SK-N-SH treated with all-trans-retinoic acid at 6 μM for 48 hours (cell line): ENCODE results near the gene SETDB1.
"Not testable (repeated sequence)": the region's sequence is repeated elsewhere in the genome, so short reads cannot be mapped to it uniquely, and the experiment has no call there.

ENCODE experiments used
- ATAC-seq: fragments of 200-7000 bp; cut with Tn5 transposase; 3 replicates; pipeline ENCODE4 v1.9.1; 2020; ENCODE audit warnings: mild to moderate bottlenecking, moderate library complexity
- ARNTL ChIP-seq: fragments of 450-650 bp; formaldehyde crosslinking; IDR thresholded peaks from 2 replicates; pipeline ENCODE4 v1.5.0; 2020; ENCODE audit warnings: low read depth, mild to moderate bottlenecking, moderate library complexity, borderline replicate concordance
- BACH2 ChIP-seq: fragments of 250-450 bp; sonication (Bioruptor Pico); IDR thresholded peaks from 2 replicates; pipeline ENCODE4 v1.9.0; 2021; ENCODE audit warnings: mild to moderate bottlenecking, borderline replicate concordance
- CSDC2 ChIP-seq: fragments of 250-450 bp; sonication (Bioruptor Pico); IDR thresholded peaks from 2 replicates; pipeline ENCODE4 v1.5.0; 2020; ENCODE audit warnings: mild to moderate bottlenecking, moderate library complexity
- CSRNP3 ChIP-seq: fragments of 250-450 bp; sonication (Bioruptor Pico); IDR thresholded peaks from 2 replicates; pipeline ENCODE4 v1.5.1; 2021; ENCODE audit warnings: mild to moderate bottlenecking, moderate library complexity
- ESRRG ChIP-seq: fragments of 250-450 bp; sonication (Bioruptor Pico); IDR thresholded peaks from 2 replicates; pipeline ENCODE4 v1.6.1; 2021; ENCODE audit warnings: mild to moderate bottlenecking
- GLIS3 ChIP-seq: fragments of 250-450 bp; sonication (Bioruptor Pico); IDR thresholded peaks from 2 replicates; pipeline ENCODE4 v1.5.0; 2020; ENCODE audit warnings: mild to moderate bottlenecking, moderate library complexity
- ISL1 ChIP-seq: fragments of 250-450 bp; sonication (Bioruptor Pico); IDR thresholded peaks from 2 replicates; pipeline ENCODE4 v2.1.2; 2022; ENCODE audit warnings: mild to moderate bottlenecking, moderate library complexity
- OSR1 ChIP-seq: fragments of 250-450 bp; sonication (Bioruptor Pico); IDR thresholded peaks from 2 replicates; pipeline ENCODE4 v1.8.0; 2022; ENCODE audit warnings: moderate library complexity, mild to moderate bottlenecking, inconsistent platforms
- PPARA ChIP-seq: fragments of 250-450 bp; sonication (Bioruptor Pico); IDR thresholded peaks from 2 replicates; pipeline ENCODE4 v1.5.0; 2020; ENCODE audit warnings: mild to moderate bottlenecking, borderline replicate concordance
- RARB ChIP-seq: fragments of 250-450 bp; sonication (Bioruptor Pico); IDR thresholded peaks from 2 replicates; pipeline ENCODE4 v1.8.0; 2021; ENCODE audit warnings: mild to moderate bottlenecking, moderate library complexity
- SNAI2 ChIP-seq: fragments of 250-450 bp; sonication (Bioruptor Pico); IDR thresholded peaks from 2 replicates; pipeline ENCODE4 v1.5.0; 2020; ENCODE audit warnings: mild to moderate bottlenecking, moderate library complexity
- TCF4 ChIP-seq: fragments of 250-450 bp; sonication (Bioruptor Pico); IDR thresholded peaks from 2 replicates; pipeline ENCODE4 v1.8.0; 2021; ENCODE audit warnings: mild to moderate bottlenecking, moderate library complexity, borderline replicate concordance
- TOX ChIP-seq: fragments of 250-450 bp; sonication (Bioruptor Pico); IDR thresholded peaks from 2 replicates; pipeline ENCODE4 v1.8.0; 2021; ENCODE audit warnings: mild to moderate bottlenecking, moderate library complexity, borderline replicate concordance
- ZC3H10 ChIP-seq: fragments of 250-450 bp; sonication (Bioruptor Pico); IDR thresholded peaks from 2 replicates; pipeline ENCODE4 v1.5.1; 2021; ENCODE audit warnings: mild to moderate bottlenecking, moderate library complexity
- ZFP3 ChIP-seq: fragments of 250-450 bp; sonication (Bioruptor Pico); IDR thresholded peaks from 2 replicates; pipeline ENCODE4 v1.5.0; 2020; ENCODE audit warnings: mild to moderate bottlenecking, moderate library complexity
- ZFP30 ChIP-seq: fragments of 450-650 bp; formaldehyde crosslinking; IDR thresholded peaks from 2 replicates; pipeline ENCODE4 v1.5.0; 2022; ENCODE audit warnings: mild to moderate bottlenecking, moderate library complexity
- ZNF565 ChIP-seq: fragments of 450-650 bp; formaldehyde crosslinking; conservative IDR thresholded peaks from 2 replicates; pipeline ENCODE4 v1.5.0; 2020; ENCODE audit warnings: low read depth, mild to moderate bottlenecking, moderate library complexity
- ZNF70 ChIP-seq: fragments of 450-650 bp; formaldehyde crosslinking; IDR thresholded peaks from 2 replicates; pipeline ENCODE4 v1.5.0; 2020; ENCODE audit warnings: mild to moderate bottlenecking, moderate library complexity
- ZNF8 ChIP-seq: fragments of 450-650 bp; formaldehyde crosslinking; IDR thresholded peaks from 2 replicates; pipeline ENCODE4 v1.5.0; 2020; ENCODE audit warnings: mild to moderate bottlenecking, moderate library complexity
- TF ChIP-seq, protein P1 (sequence below): fragments of 250-450 bp; sonication (Bioruptor Pico); IDR thresholded peaks from 2 replicates; pipeline ENCODE4 v1.8.0; 2020; ENCODE audit warnings: mild to moderate bottlenecking, moderate library complexity, borderline replicate concordance
- TF ChIP-seq, protein P2 (sequence below): fragments of 250-450 bp; sonication (Bioruptor Pico); IDR thresholded peaks from 2 replicates; pipeline ENCODE4 v1.5.1; 2020; ENCODE audit warnings: low read depth, mild to moderate bottlenecking, moderate library complexity

Gene SETDB1

GRCh38 chr1:150890033-150890416, 36.1 kb upstream of the SETDB1 start:
- ATAC-seq = no peak
- TF ChIP-seq CSRNP3 (CRISPR knock-in tag) = no peak
- no peak for TF ChIP-seq RARB (CRISPR knock-in tag)
- no peak for TF ChIP-seq OSR1 (CRISPR knock-in tag)
- TF ChIP-seq PPARA (CRISPR knock-in tag) = no peak

DNA sequence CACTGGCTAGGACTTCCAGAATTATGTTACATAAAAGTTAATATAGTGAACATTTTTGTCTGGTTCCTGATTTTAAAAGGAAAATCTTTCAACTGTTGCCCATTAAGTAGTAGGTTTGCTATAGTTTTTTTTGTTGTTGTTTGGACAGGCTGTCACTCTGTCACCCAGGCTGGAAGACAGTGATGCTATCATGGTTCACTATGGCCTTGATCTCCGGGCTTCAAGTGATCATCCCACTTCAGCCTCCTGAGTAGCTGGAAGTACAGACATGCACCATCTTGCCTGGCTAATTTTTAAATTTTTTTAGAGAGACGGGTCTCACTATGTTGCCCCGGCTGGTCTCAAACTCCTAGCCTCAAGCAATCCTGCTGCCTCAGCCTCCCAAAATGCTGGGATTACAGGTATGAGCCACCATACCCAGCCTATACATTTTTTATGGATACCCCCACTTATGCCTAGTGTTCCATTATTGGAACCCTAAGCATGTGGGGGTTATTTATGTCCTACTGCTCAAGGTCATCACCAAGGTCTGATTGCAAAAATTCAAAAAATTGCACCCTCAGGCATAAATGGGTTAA, 32.7 kb upstream of the SETDB1 start:
- ATAC-seq = no peak
- no peak for TF ChIP-seq ZFP3 (CRISPR knock-in tag)
- TF ChIP-seq PPARA (CRISPR knock-in tag) = no peak
- TF ChIP-seq CSDC2 = no peak
- TF ChIP-seq ESRRG (CRISPR knock-in tag) = no peak

GRCh38 chr1:150895618-150896017, 30.5 kb upstream of the SETDB1 start:
- TF ChIP-seq ISL1 (CRISPR knock-in tag) = no peak
- TF ChIP-seq BACH2 = no peak
- TF ChIP-seq CSDC2 = no peak
- no peak for TF ChIP-seq CSRNP3 (CRISPR knock-in tag)
- TF ChIP-seq ARNTL (CRISPR knock-in tag) = no peak
- no peak for TF ChIP-seq ZFP3 (CRISPR knock-in tag)
- peak; percentile 97 for ATAC-seq

GRCh38 chr1:150899795-150900194, 26.4 kb upstream of the SETDB1 start:
- not testable (repeated sequence) for ATAC-seq

- no peak for ATAC-seq
- TF ChIP-seq OSR1 (CRISPR knock-in tag) (no peak), GLIS3 (CRISPR knock-in tag) (no peak), ARNTL (CRISPR knock-in tag) (no peak), ZNF565 (CRISPR knock-in tag) (no peak), BACH2 (no peak), CSDC2 (no peak), ZNF70 (CRISPR knock-in tag) (no peak), TOX (CRISPR knock-in tag) (no peak), PPARA (CRISPR knock-in tag) (no peak), ZFP30 (CRISPR knock-in tag) (no peak), ISL1 (CRISPR knock-in tag) (no peak), ZC3H10 (CRISPR knock-in tag) (no peak), ZNF8 (no peak)
- TF ChIP-seq, protein P1, sequence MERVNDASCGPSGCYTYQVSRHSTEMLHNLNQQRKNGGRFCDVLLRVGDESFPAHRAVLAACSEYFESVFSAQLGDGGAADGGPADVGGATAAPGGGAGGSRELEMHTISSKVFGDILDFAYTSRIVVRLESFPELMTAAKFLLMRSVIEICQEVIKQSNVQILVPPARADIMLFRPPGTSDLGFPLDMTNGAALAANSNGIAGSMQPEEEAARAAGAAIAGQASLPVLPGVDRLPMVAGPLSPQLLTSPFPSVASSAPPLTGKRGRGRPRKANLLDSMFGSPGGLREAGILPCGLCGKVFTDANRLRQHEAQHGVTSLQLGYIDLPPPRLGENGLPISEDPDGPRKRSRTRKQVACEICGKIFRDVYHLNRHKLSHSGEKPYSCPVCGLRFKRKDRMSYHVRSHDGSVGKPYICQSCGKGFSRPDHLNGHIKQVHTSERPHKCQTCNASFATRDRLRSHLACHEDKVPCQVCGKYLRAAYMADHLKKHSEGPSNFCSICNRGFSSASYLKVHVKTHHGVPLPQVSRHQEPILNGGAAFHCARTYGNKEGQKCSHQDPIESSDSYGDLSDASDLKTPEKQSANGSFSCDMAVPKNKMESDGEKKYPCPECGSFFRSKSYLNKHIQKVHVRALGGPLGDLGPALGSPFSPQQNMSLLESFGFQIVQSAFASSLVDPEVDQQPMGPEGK (CRISPR knock-in tag) = no peak
- TF ChIP-seq, protein P2, sequence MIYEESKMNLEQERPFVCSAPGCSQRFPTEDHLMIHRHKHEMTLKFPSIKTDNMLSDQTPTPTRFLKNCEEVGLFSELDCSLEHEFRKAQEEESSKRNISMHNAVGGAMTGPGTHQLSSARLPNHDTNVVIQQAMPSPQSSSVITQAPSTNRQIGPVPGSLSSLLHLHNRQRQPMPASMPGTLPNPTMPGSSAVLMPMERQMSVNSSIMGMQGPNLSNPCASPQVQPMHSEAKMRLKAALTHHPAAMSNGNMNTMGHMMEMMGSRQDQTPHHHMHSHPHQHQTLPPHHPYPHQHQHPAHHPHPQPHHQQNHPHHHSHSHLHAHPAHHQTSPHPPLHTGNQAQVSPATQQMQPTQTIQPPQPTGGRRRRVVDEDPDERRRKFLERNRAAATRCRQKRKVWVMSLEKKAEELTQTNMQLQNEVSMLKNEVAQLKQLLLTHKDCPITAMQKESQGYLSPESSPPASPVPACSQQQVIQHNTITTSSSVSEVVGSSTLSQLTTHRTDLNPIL (CRISPR knock-in tag) = no peak
Observed at GRCh38 chr1:150902346-150902745, 23.8 kb upstream of the SETDB1 start.

- ATAC-seq = no peak
- TF ChIP-seq PPARA (CRISPR knock-in tag) (no peak), TOX (CRISPR knock-in tag) (no peak), GLIS3 (CRISPR knock-in tag) (no peak), OSR1 (CRISPR knock-in tag) (no peak), CSRNP3 (CRISPR knock-in tag) (no peak), TCF4 (CRISPR knock-in tag) (no peak), ZFP3 (CRISPR knock-in tag) (no peak), ISL1 (CRISPR knock-in tag) (no peak), SNAI2 (CRISPR knock-in tag) (no peak), ZC3H10 (CRISPR knock-in tag) (no peak)
- TF ChIP-seq, protein P2 (CRISPR knock-in tag) = no peak
Observed at GRCh38 chr1:150902751-150903150, 23.4 kb upstream of the SETDB1 start.
